Activated T-helper 9 cell treated with anti-CD3 and anti-CD28 coated beads, Interleukin-2, amount 50 U/mL, for 16 hours (primary cell): ENCODE data around the gene ZSWIM6.

Experiments
- DNase-seq: peaks from one replicate; pipeline ENCODE4 v3.0.0-alpha.2; 2020; ENCODE audit warnings: low read depth

ZSWIM6 gene

GRCh38 chr5:61482980-61483379 is 150.9 kb downstream of the ZSWIM6 start:
- no peak for DNase-seq

GRCh38 chr5:61486476-61486875 is 154.4 kb downstream of the ZSWIM6 start:
- DNase-seq: no peak

DNA sequence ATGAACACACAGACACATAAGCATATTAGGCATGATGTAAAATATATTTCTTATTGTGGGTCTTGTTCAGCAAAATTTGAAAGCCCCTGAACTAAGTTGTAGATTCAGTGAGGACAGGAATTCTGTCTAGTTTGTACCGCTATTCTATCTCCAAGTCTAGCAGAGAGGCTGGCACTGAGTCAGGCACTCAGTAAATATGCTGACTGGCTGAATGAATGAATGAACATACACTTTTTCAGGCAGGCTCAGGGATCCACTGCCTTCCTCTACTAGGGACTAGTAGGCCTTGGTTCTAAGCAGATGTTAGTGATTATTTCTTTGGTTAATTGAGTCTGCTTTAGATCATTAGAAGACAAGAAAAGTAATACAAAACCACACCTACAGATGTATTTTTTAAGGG is 157.5 kb downstream of the ZSWIM6 start:
- DNase-seq: no peak

- no peak for DNase-seq
Measured at GRCh38 chr5:61491861-61492260, 159.8 kb downstream of the ZSWIM6 start.

DNA sequence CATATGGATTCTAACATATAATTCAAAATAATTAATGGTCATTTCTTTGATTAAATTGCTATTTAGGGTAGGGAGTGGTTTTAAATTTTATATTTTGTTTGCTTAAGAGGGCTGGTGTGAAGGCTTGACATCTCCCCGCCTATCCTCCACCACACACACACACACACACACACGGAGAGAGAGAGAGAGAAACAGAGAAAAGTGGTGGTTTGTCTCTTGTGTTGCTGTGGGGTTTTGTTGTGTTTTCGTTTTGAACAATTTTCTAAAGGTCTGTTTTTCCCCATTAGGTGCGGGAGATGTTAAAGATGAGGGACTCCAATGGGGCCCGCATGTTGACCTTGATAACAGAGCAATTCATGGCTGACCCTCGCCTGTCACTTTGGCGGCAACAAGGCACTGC is 161.9 kb downstream of the ZSWIM6 start:
- no peak for DNase-seq

DNA sequence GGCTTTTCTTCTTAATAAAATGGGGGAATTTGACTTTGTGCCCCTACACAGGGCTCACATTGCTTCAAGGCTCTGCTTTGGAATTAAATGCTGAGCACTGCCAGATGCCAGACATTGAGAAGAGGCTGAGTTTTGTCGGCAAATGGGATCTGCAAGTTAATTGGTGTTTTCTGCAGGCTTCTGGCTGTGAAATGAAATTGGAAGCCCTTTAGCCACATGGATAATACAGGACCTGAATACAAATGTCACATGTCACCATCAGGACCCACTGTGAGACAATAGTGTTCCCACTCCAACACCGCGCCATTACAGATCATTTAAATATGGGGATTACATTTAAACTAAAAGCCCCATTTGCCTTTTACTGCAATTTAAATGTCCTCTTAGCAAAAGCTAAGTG is 164.4 kb downstream of the ZSWIM6 start:
- no peak for DNase-seq

DNA sequence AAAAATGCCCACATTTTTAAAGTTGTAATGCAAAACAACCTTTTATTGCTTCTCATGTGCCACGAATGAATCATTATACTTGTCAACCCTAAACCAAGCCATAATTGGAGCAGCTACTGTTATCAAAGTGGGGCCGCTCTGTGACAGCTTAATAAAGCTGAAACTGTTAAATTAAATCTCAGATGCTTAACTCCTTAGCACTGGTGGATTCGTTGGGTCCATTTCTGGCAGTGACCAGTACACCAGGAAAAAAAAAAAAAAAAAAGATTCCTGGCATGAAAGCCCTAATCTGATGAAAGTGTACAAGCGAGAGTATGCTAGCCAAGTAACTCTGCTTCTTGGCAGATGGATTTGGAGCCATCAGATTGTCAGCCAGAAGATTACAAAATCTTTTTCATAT is 164.8 kb downstream of the ZSWIM6 start:
- no peak for DNase-seq

GRCh38 chr5:61498121-61498520 is 166.1 kb downstream of the ZSWIM6 start:
- DNase-seq: no peak

DNA sequence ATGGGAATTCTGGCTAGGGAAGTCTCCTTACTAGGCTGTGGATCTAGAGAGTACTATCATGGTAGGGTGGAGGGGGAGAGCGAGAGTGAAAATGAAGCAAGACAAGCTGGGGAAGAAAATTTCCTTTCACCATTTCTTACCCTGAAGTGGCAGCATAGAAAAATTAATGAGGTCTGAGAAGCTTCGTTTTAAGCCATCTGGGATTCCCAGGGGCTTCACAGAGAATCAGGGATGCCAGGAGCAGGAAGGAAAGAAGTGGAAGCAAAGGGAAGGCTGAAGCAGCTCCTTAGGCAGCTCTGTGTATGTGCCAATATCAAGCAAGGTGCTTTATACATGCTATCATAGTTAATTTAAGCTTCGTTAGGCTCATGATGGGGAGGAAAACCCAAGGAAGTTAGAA is 169.9 kb downstream of the ZSWIM6 start:
- DNase-seq: no peak

- no peak for DNase-seq
Measured at GRCh38 chr5:61504143-61504770, 172.2 kb downstream of the ZSWIM6 start.

DNA sequence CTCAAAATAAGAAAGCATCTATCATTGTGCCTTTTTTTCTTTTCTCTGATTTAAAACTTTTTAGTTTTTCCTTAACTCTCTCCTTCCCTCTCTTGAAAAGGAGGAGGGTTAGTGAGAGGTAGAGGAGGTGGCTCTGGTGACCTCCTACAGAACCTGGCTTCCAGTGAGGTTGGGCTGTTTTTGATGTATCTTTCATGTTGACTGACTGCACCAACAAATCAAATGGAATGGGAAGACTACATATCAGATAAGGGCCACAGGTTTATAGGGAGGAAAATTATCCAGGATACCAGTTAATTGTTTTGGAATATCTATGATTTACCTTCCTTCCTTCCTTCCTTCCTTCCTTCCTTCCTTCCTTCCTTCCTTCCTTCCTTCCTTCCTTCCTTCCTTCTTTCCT is 173.2 kb downstream of the ZSWIM6 start:
- DNase-seq: no peak

DNA sequence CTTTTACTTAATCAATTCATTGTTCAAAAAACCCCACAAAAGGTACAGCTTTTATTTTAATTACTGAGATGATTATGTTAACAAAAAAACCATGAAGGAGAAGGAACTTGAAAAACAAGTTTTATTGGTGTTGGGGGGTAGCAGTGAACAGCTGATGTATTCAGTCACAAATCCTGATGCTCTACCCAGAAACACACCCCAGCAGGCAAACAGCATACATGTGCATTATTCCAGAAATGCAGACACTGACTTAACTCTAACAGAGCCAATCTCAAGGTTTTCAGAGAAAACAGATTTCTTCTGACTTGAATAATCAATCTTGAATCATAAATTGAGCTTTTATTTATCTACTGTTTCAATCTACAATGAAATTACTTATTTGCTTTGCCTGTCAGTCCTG is 175.2 kb downstream of the ZSWIM6 start:
- no peak for DNase-seq

GRCh38 chr5:61516946-61517345 is 184.9 kb downstream of the ZSWIM6 start:
- DNase-seq: no peak

- no peak for DNase-seq
Measured at GRCh38 chr5:61519728-61520277, 187.7 kb downstream of the ZSWIM6 start.

GRCh38 chr5:61523073-61523472 is 191.0 kb downstream of the ZSWIM6 start:
- no peak for DNase-seq

DNA sequence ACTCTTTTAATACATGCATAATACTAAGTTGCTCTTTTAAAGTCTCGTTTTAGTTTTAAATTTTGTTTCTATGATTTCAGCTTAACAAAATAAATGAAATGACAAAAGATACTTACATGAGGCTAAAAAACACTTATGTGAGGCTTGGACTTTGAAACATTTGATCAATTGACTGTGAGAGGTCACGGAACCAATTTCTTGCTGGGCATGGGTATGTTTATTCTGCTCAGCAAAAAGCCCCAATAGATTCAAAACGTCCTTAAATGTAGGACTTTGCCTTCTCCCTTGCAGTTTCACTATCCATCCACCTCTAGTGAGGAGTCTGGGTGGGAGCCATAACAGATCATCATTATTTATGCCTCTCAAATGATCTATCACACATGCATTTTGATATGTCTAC is 191.9 kb downstream of the ZSWIM6 start:
- no peak for DNase-seq

DNA sequence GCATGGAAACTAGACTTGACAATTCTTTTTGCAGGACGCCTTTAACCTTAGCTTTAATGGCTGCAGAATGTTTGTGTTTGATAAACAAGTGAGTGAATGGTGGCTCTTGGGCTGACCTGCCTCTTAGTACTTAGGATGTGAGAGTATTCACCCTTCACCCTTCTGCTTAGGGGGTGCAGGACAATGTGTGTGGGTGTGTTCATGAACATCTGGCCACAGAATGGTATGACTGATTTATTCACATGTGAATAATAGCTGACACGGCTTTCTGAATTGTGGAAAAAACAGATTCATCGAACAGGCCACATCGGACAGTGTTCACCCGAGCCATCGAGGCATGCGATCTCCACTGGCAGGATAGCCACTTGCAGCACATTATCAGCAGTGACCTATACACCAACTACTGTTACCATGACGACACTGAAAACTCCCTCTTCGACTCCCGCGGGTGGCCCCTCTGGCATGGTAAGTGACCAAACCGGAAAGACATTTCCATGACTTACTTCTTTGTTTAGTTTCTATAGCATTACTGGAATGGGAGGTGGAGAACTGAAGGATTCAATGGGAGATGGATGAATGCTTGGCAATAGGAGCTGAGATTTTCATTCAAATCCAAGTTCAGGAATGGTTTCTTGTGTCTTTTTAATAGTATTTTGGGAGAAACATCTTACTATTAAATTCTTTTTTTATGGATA is 193.6 kb downstream of the ZSWIM6 start:
- DNase-seq: no peak

DNA sequence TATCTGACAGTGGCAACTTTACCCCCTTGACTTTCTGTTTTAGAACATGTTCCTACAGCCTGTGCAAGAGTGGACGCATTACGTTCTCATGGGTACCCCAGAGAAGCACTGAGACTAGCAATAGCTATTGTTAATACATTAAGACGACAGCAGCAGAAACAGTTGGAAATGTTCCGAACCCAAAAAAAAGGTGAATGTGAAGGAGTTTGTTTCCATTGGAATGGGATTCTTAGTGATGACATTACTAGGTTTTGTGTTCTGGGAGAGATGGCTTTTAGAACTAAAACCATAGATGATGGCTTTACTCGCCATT is 194.1 kb downstream of the ZSWIM6 start:
- no peak for DNase-seq

DNA sequence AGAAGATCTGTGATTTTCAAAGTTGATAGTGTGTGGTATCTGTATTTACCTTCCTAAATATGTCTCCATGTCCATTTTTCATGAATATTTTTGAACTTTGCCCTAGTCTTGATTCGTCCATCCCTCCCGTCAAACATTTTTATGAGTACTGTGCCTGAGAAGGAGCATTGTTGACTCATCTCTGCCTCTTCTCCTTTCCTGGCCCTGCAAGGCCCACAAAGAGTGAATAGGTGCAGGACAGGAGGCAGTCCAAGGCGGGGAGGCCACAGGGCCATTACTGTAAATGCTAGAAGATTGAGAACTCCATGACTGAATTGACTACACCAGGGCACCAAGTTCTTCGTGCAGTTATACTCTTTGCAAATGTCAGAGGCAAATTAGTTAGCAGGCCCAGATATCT is 200.9 kb downstream of the ZSWIM6 start:
- DNase-seq: no peak

DNA sequence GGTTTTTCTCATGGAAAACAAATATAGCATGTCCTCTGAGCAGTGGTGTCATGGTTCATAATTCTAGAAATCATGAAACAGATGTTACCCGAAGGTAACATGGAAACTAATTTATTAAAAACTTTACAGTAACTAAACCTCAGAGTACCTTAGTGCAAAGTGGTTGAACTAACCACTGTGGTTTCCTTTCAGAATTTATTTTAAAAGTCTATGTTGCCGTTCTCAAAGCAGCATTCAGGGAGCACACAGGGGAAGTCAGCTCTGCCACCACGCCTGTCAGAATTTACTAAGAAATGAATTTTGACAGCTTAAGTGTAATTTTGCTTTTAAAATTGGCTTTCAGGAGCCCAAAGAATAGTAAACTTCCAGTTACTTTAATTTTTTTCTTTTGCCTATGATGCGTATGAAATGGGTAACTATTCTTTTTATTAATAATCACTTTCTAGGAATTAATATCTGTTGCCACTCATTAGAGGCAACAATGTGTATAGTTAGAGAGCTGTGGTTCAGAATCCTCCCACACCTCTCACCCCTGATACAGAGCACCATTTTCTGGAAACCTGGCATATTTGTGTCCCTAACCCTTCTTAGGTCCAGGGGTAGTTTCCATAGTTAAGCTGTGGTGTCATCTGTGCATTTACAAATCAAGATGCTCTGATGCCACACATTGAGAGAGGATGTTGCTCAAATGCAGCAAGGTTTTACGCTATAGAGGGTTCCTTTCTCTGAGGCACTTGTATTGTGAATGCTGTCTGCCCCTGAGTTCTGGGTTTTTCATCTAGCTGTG is 202.6 kb downstream of the ZSWIM6 start:
- no peak for DNase-seq

GRCh38 chr5:61535828-61536227 is 203.8 kb downstream of the ZSWIM6 start:
- no peak for DNase-seq

DNA sequence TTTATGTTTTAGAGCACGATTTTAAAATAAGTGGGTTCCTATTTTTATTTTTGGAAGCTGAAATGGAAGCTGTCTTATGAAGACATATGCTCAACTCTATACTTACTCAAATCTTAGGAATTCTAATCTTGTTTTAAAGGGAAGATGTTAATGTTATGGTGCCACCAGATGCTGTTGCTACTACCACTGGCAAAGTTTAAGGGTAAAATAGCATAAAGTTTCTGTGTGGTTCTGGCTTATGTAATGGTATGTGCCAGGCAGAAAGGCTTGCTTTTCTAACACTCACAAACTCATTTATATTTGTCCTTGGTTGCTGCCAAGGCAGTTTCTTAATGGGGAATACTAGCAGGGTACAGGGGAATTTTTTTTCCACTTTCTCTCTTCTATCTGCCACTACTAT is 204.9 kb downstream of the ZSWIM6 start:
- no peak for DNase-seq
